A549 (cell line): ENCODE results near the gene NEK11.

Source experiments
- CHD2 ChIP-seq: fragments of 150-350 bp; IDR thresholded peaks from 2 replicates; pipeline ENCODE4 v1.6.1; 2014; ENCODE audit warnings: low read length; ENCODE audit not compliant: partially characterized antibody
- CHD4 ChIP-seq: fragments of 200-600 bp; sonication (generic); IDR thresholded peaks from 2 replicates; pipeline ENCODE4 v1.6.1; 2016; ENCODE audit warnings: antibody characterized with exemption, mild to moderate bottlenecking, borderline replicate concordance
- JUNB ChIP-seq: fragments of >200 bp; sonication (Bioruptor Twin); formaldehyde crosslinking; IDR thresholded peaks from 2 replicates; pipeline ENCODE4 v1.6.1; 2016
- KDM1A ChIP-seq: fragments of 200-600 bp; sonication (generic); IDR thresholded peaks from 2 replicates; pipeline ENCODE4 v1.6.1; 2016; ENCODE audit warnings: low read depth, mild to moderate bottlenecking
- POLR2A ChIP-seq: IDR thresholded peaks from 2 replicates; pipeline ENCODE4 v1.6.1; 2012; ENCODE audit warnings: mild to moderate bottlenecking, low read length
- RAD21 ChIP-seq, 2 experiments: fragments of >200 bp in 1 of 2; sonication (Bioruptor Twin) in 1 of 2; formaldehyde crosslinking in 1 of 2; IDR thresholded peaks in 1 of 2; conservative IDR thresholded peaks in 1 of 2; 2 replicates in 1 of 2; 3 replicates in 1 of 2; pipeline ENCODE4 v1.6.1; 2012 to 2018; ENCODE audit warnings: inconsistent platforms in 1 of 2
- SMC3 ChIP-seq: fragments of >200 bp; sonication (Bioruptor Twin); formaldehyde crosslinking; IDR thresholded peaks from 3 replicates; pipeline ENCODE4 v1.6.1; 2018; ENCODE audit warnings: inconsistent platforms
- ZC3H11A ChIP-seq: fragments of 450-650 bp; IDR thresholded peaks from 2 replicates; pipeline ENCODE4 v1.6.1; 2014; ENCODE audit warnings: antibody characterized with exemption, mild to moderate bottlenecking
- TF ChIP-seq, protein P1 (sequence below): fragments of 450-650 bp; IDR thresholded peaks from 2 replicates; pipeline ENCODE4 v1.6.1; 2014; ENCODE audit warnings: antibody characterized with exemption
- TF ChIP-seq, protein P2 (sequence below): fragments of >200 bp; sonication (Bioruptor Twin); formaldehyde crosslinking; IDR thresholded peaks from 3 replicates; pipeline ENCODE4 v1.5.1; 2016
- TF ChIP-seq, protein P3 (sequence below): fragments of 250-450 bp; sonication (Bioruptor Pico); IDR thresholded peaks from 2 replicates; pipeline ENCODE4 v1.5.0; 2020; ENCODE audit warnings: low read depth, mild to moderate bottlenecking, moderate library complexity
- TF ChIP-seq, protein P4 (sequence below): IDR thresholded peaks from 2 replicates; pipeline ENCODE4 v1.6.1; 2012; ENCODE audit warnings: low read depth, borderline replicate concordance

DNA sequence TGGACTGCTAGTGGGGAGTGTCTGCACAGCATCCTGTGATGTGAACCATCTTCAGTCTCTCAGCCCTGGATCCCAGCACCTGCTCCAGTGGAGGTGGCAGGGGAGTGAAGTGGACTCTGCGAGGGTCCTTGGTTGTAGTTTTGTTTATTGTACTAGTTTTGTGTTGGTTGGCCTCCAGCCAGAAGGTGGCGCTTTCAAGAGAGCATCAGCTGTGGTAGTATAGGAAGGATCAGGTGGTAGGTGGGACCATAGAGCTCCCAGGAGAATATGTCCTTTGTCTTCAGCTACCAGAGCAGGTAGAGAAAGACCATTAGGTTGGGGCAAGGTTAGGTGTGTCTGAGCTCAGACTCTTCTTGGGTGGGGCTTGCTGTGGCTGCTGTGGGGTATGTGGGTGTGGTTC, 20.9 kb downstream of the NEK11 start:
- TF ChIP-seq, protein P1, sequence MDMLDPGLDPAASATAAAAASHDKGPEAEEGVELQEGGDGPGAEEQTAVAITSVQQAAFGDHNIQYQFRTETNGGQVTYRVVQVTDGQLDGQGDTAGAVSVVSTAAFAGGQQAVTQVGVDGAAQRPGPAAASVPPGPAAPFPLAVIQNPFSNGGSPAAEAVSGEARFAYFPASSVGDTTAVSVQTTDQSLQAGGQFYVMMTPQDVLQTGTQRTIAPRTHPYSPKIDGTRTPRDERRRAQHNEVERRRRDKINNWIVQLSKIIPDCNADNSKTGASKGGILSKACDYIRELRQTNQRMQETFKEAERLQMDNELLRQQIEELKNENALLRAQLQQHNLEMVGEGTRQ, result no peak
- TF ChIP-seq, protein P2, sequence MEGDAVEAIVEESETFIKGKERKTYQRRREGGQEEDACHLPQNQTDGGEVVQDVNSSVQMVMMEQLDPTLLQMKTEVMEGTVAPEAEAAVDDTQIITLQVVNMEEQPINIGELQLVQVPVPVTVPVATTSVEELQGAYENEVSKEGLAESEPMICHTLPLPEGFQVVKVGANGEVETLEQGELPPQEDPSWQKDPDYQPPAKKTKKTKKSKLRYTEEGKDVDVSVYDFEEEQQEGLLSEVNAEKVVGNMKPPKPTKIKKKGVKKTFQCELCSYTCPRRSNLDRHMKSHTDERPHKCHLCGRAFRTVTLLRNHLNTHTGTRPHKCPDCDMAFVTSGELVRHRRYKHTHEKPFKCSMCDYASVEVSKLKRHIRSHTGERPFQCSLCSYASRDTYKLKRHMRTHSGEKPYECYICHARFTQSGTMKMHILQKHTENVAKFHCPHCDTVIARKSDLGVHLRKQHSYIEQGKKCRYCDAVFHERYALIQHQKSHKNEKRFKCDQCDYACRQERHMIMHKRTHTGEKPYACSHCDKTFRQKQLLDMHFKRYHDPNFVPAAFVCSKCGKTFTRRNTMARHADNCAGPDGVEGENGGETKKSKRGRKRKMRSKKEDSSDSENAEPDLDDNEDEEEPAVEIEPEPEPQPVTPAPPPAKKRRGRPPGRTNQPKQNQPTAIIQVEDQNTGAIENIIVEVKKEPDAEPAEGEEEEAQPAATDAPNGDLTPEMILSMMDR, result no peak
- no peak for TF ChIP-seq CHD4
- TF ChIP-seq SMC3, result no peak
- TF ChIP-seq RAD21 (conservative IDR thresholded peaks at IDR 0.05 in 1 of 2, IDR thresholded peaks at IDR 0.05 in 1 of 2), result no peak
- TF ChIP-seq JUNB, result no peak
- no peak for TF ChIP-seq CHD2
- TF ChIP-seq KDM1A, result no peak
- TF ChIP-seq, protein P3, sequence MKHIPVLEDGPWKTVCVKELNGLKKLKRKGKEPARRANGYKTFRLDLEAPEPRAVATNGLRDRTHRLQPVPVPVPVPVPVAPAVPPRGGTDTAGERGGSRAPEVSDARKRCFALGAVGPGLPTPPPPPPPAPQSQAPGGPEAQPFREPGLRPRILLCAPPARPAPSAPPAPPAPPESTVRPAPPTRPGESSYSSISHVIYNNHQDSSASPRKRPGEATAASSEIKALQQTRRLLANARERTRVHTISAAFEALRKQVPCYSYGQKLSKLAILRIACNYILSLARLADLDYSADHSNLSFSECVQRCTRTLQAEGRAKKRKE, result no peak
- TF ChIP-seq POLR2A, result no peak
- TF ChIP-seq ZC3H11A, result no peak
- TF ChIP-seq, protein P4, sequence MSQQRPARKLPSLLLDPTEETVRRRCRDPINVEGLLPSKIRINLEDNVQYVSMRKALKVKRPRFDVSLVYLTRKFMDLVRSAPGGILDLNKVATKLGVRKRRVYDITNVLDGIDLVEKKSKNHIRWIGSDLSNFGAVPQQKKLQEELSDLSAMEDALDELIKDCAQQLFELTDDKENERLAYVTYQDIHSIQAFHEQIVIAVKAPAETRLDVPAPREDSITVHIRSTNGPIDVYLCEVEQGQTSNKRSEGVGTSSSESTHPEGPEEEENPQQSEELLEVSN, result no peak
